ENCODE data around the gene CASP14.

- TF ChIP-seq CTCF (IDR thresholded peaks at IDR 0.05) (no peak), POLR2A (IDR thresholded peaks at IDR 0.05) (no peak), POLR2AphosphoS5 (IDR thresholded peaks at IDR 0.05) (no peak)
Measured at GRCh38 chr19:15037586-15037985, 11.7 kb upstream of the CASP14 start.

Measured in breast epithelium (tissue), 3 donors.